Neural progenitor cell (in vitro differentiated cells): ENCODE data around the gene CISD3.

ENCODE experiments used
- CTCF ChIP-seq: fragments of 200-600 bp; sonication (generic); IDR thresholded peaks from 2 replicates; pipeline ENCODE4 v1.5.1; 2017; ENCODE audit warnings: antibody characterized with exemption, mild to moderate bottlenecking
- EZH2 ChIP-seq: fragments of 200-600 bp; sonication (generic); IDR thresholded peaks from 2 replicates; pipeline ENCODE4 v1.6.1; 2017; ENCODE audit warnings: antibody characterized with exemption, mild to moderate bottlenecking, moderate library complexity
- EZH2phosphoT487 ChIP-seq: fragments of 200-600 bp; sonication (generic); IDR thresholded peaks from 2 replicates; pipeline ENCODE4 v1.6.1; 2017; ENCODE audit warnings: antibody characterized with exemption

GRCh38 chr17:38728290-38728831 is 1.8 kb upstream of the CISD3 start:
- TF ChIP-seq CTCF: no peak
- no peak for TF ChIP-seq EZH2
- TF ChIP-seq EZH2phosphoT487: no peak
